SK-N-SH (cell line): ENCODE measurements around the gene NT5C1A. TPM values are rescaled to one million over a fixed set of nuclear protein-coding genes. Genes with fewer than 3 reads are reported as not detected.

Experiments used
- CTCF ChIA-PET: fragments of 300-600, 350-600 bp; formaldehyde crosslinking; extraction: SDS; loops from one replicate; lab custom pipeline; 2021; lab: Yijun Ruan, JAX
- POLR2A ChIA-PET: fragments of 350-600 bp; sonication (Branson Sonifier 250); formaldehyde crosslinking; extraction: SDS; loops from one replicate; lab custom pipeline; 2020; ENCODE audit warnings: antibody characterized with exemption, inconsistent platforms; lab: Yijun Ruan, JAX
- DNase-seq: peaks from one replicate; pipeline ENCODE4 v3.0.0; 2012
- H2AFZ ChIP-seq: fragments of 200-600 bp; sonication (generic); 2 replicates; pipeline ENCODE4 v1.8.1; 2016; ENCODE audit warnings: antibody characterized with exemption, mild to moderate bottlenecking, low read depth
- H3F3A ChIP-seq: fragments of 200-600 bp; sonication (generic); replicated peaks from 2 replicates; pipeline ENCODE3; 2016; ENCODE audit warnings: antibody characterized with exemption, mild to moderate bottlenecking; ENCODE audit not compliant: insufficient read depth
- H3K27ac ChIP-seq, 2 experiments: fragments of 200-500 bp in 1 of 2; fragments of 200-600 bp in 1 of 2; sonication (Bioruptor generic) in 1 of 2; sonication (generic), shearing (Covaris generic) in 1 of 2; 2 replicates each; pipeline versions ENCODE4 v1.5.1 to v1.6.1; 2014 to 2016; ENCODE audit warnings: low read depth in 2 of 2, inconsistent platforms in 1 of 2, low read length in 1 of 2, mild to moderate bottlenecking in 1 of 2, mixed read lengths in 1 of 2
- H3K27me3 ChIP-seq: fragments of 200-600 bp; sonication (generic), shearing (Covaris generic); 2 replicates; pipeline ENCODE4 v1.6.1; 2016; ENCODE audit warnings: mixed run types; ENCODE audit not compliant: insufficient read depth
- H3K36me3 ChIP-seq, 2 experiments: fragments of 200-500 bp in 1 of 2; fragments of 200-600 bp in 1 of 2; sonication (Bioruptor generic) in 1 of 2; sonication (generic) in 1 of 2; replicated peaks in 1 of 2; 2 replicates each; pipeline versions ENCODE3 to v1.5.1; 2014 to 2016; ENCODE audit warnings: low read length in 1 of 2, mild to moderate bottlenecking in 1 of 2; ENCODE audit not compliant: insufficient read depth in 2 of 2, control insufficient read depth in 1 of 2
- H3K4me1 ChIP-seq, 2 experiments: fragments of 200-500 bp in 1 of 2; fragments of 200-600 bp in 1 of 2; sonication (Bioruptor generic) in 1 of 2; sonication (generic), shearing (Covaris generic) in 1 of 2; 2 replicates each; pipeline versions ENCODE4 v1.5.1 to v1.6.1; 2014 to 2016; ENCODE audit warnings: low read depth in 1 of 2, low read length in 1 of 2, mixed run types in 1 of 2; ENCODE audit not compliant: insufficient read depth in 2 of 2, control insufficient read depth in 1 of 2
- H3K4me2 ChIP-seq: fragments of 200-600 bp; sonication (generic), shearing (Covaris generic); 2 replicates; pipeline ENCODE4 v1.6.1; 2017; ENCODE audit warnings: mixed run types
- H3K4me3 ChIP-seq, 2 experiments: fragments of 200-500 bp in 1 of 2; fragments of 200-600 bp in 1 of 2; sonication (Bioruptor generic) in 1 of 2; sonication (generic), shearing (Covaris generic) in 1 of 2; 2 replicates each; pipeline versions ENCODE4 v1.5.1 to v1.8.1; 2014 to 2016; ENCODE audit warnings: low read depth in 2 of 2, inconsistent platforms in 1 of 2, low read length in 1 of 2, mild to moderate bottlenecking in 1 of 2, mixed read lengths in 1 of 2, moderate library complexity in 1 of 2
- H3K79me2 ChIP-seq: fragments of 200-600 bp; sonication (generic); 2 replicates; pipeline ENCODE4 v1.8.1; 2017; ENCODE audit warnings: mild to moderate bottlenecking; ENCODE audit not compliant: insufficient read depth
- H3K9ac ChIP-seq: fragments of 200-600 bp; sonication (generic); 2 replicates; pipeline ENCODE4 v1.6.1; 2017; ENCODE audit warnings: mixed run types
- H3K9me2 ChIP-seq: fragments of 200-600 bp; sonication (generic); 2 replicates; pipeline ENCODE4 v1.6.1; 2017; ENCODE audit warnings: mixed run types
- H3K9me3 ChIP-seq: fragments of 200-600 bp; sonication (generic); 2 replicates; pipeline ENCODE4 v1.6.1; 2017; ENCODE audit warnings: mixed run types, mild to moderate bottlenecking, moderate library complexity
- H4K20me1 ChIP-seq: fragments of 200-600 bp; sonication (generic); 2 replicates; pipeline ENCODE4 v1.6.1; 2017; ENCODE audit warnings: mild to moderate bottlenecking, mixed run types; ENCODE audit not compliant: insufficient read depth
- EP300 ChIP-seq, 2 experiments: IDR thresholded peaks; 2 replicates each; pipeline versions ENCODE4 v1.4.0 to v1.6.1; 2012; ENCODE audit warnings: borderline replicate concordance in 1 of 2, low read depth in 1 of 2, low read length in 1 of 2
- EZH2phosphoT487 ChIP-seq: fragments of 200-600 bp; sonication (generic); IDR thresholded peaks from 2 replicates; pipeline ENCODE4 v1.6.1; 2017; ENCODE audit warnings: low read depth, mixed run types, mild to moderate bottlenecking, antibody characterized with exemption, moderate library complexity, borderline replicate concordance
- GATA2 ChIP-seq: sonication (generic); formaldehyde crosslinking; IDR thresholded peaks from 2 replicates; pipeline ENCODE4 v1.5.0; 2020; ENCODE audit warnings: mild to moderate bottlenecking, missing genetic modification reagents
- JUND ChIP-seq: IDR thresholded peaks from 2 replicates; pipeline ENCODE4 v1.4.0; 2012
- MEF2A ChIP-seq: IDR thresholded peaks from 2 replicates; pipeline ENCODE4 v1.4.0; 2012; ENCODE audit warnings: low read depth, borderline replicate concordance
- NFIC ChIP-seq: IDR thresholded peaks from 2 replicates; pipeline ENCODE4 v1.4.0; 2012; ENCODE audit warnings: borderline replicate concordance
- POLR2AphosphoS5 ChIP-seq: IDR thresholded peaks from 2 replicates; pipeline ENCODE4 v1.6.1; 2012; ENCODE audit warnings: low read depth, low read length
- RAD21 ChIP-seq: IDR thresholded peaks from 2 replicates; pipeline ENCODE4 v1.6.1; 2012; ENCODE audit warnings: mild to moderate bottlenecking, low read length
- RFX5 ChIP-seq: IDR thresholded peaks from 2 replicates; pipeline ENCODE4 v1.6.1; 2012; ENCODE audit warnings: mild to moderate bottlenecking, improper control_type of control experiment, low read length
- SMC3 ChIP-seq: IDR thresholded peaks from 2 replicates; pipeline ENCODE4 v1.6.1; 2012; ENCODE audit warnings: low read depth, low read length, improper control_type of control experiment
- WGBS: methylation state at CpG from one replicate; pipeline ENCODE4 v1.1.6; 2017; ENCODE audit warnings: low lambda C conversion rate; 5-methylcytosine and 5-hydroxymethylcytosine counted together
- polyA plus RNA-seq, 3 experiments: library from polyadenylated mRNA; depleted of rRNA; stranded (reverse); fragments of >200 nt; gene quantifications; 2 replicates each; pipeline ENCODE4 v1.2.3, GENCODE V29; 2012
- TF ChIP-seq, protein P1 (sequence below): fragments of 150-350 bp; IDR thresholded peaks from 2 replicates; pipeline ENCODE4 v1.6.1; 2016; ENCODE audit warnings: mild to moderate bottlenecking, low read depth, low read length
- TF ChIP-seq, protein P2 (sequence below): IDR thresholded peaks from 2 replicates; pipeline ENCODE4 v1.4.0; 2012; ENCODE audit warnings: low read depth, borderline replicate concordance

The NT5C1A gene
- polyA plus RNA-seq, 1 of the 3 experiments (the other 2 are of a cell fraction), result 0.12 TPM

DNA sequence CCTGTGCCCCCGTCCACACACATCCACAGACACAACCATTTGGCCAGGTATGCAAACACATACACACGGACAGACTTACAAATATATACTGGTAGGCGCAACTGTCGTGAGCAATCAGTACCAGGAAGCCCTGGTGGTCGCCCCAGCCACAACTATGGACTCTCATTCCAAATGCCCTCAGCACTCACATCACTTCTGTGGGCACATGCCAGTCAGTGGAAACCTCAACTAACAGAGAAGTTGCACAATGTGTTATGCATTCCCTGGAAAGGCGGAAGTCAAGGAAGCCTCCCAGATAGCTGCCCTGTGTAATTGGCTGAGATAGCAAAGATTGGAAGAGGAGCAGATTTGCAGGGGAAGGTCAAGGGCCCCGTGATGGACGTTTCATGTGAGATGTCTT, 31.0 kb downstream of the NT5C1A start:
- Histone ChIP-seq H3K36me3 (no peaks in the 10 kb centered on the region), H3K4me1 (peaks cover 4 to 28% of the 10 kb centered on the region in 2 experiments; a peak in 3 of 4 replicates), H3K79me2 (no peaks in the 10 kb centered on the region), H3K9ac (no peak overlapping the region), H3K4me2 (no peak overlapping the region), H3K27ac (no peak overlapping the region), H3F3A (peaks cover 8% of the 10 kb centered on the region), H2AFZ (no peak overlapping the region), H3K27me3 (no peaks in the 10 kb centered on the region), H4K20me1 (no peaks in the 10 kb centered on the region), H3K4me3 (no peak overlapping the region), H3K9me3 (no peaks in the 10 kb centered on the region), H3K9me2 (no peaks in the 10 kb centered on the region)
- CTCF ChIA-PET, result interaction anchor here (0.6 to 3.8 kb wide), 4 partner anchors 13 to 63 kb away, joined by 3 to 18 read pairs (median 8); no protein-coding TSS in a partner anchor
- 89% methylated on average over 8 of the region's 8 CpGs for WGBS
- DNase-seq, result no peak
- TF ChIP-seq SMC3, result no peak
- no peak for TF ChIP-seq POLR2AphosphoS5
- TF ChIP-seq, protein P1, sequence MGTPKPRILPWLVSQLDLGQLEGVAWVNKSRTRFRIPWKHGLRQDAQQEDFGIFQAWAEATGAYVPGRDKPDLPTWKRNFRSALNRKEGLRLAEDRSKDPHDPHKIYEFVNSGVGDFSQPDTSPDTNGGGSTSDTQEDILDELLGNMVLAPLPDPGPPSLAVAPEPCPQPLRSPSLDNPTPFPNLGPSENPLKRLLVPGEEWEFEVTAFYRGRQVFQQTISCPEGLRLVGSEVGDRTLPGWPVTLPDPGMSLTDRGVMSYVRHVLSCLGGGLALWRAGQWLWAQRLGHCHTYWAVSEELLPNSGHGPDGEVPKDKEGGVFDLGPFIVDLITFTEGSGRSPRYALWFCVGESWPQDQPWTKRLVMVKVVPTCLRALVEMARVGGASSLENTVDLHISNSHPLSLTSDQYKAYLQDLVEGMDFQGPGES, result no peak
- POLR2A ChIA-PET, result no interaction called here

DNA sequence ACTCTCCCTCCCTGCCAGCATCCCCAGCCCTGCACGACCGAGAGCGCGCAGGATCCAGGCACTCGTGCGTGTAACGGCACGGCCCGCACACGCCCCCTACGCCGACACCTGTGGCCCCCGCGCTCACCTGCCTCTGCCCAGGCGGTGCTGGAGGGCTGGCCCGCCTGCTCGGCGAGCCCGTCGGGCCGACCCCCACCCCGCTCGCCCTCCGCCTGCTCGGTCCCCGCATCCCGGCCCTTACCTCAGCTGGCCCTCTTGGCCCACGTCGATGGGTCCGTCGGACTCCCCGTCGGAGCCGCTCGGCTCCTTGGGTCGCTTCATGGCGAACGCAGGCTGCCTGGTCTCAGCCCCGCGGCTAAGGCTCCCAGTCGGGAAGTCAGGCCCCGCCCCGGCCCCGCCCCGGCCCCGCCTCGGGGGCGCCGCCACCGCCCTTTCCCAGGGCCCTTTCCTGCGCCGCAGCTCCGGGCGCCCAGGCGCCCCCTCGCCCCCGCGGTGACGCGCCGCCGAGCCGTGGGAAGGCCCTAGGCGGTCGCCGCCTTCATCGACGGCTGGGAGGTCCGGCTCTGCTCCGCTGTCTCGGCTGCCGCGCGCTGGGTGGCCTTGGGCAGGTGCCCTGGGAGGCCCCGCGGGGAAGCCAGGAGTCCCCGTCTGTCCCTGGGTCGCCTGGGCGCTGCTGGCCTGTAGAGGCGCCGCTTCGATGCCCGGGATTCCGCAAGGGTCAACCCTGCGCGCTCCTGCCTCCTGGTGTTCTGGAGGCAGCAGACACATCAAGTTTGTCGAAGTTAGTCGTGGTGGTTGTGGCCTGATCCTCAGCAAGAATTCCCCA, 32.4 kb downstream of the NT5C1A start, which contains the start of gene HEYL:
Gene HEYL, minus strand, starts transcription at position 339 of the 826 bp plus-strand sequence. Its CDS starts 18 bp downstream, at position 321.
- 87% methylated on average over 60 of the region's 88 CpGs for WGBS
- no peak within 1 kb of the TSS; a peak in 1 of 4 replicates for H3K27ac ChIP-seq
- no peak within 1 kb of the TSS for H3K4me3 ChIP-seq

More for the DNA sequence above, 32.4 kb downstream of the NT5C1A start, which contains the start of gene HEYL:
- Histone ChIP-seq H3F3A (peaks cover 8% of the 10 kb centered on the region), H4K20me1 (no peaks in the 10 kb centered on the region), H3K9me3 (no peaks in the 10 kb centered on the region), H3K27me3 (no peaks in the 10 kb centered on the region), H3K9ac (no peak within 1 kb of the TSS), H3K36me3 (no peaks in the 10 kb centered on the region), H3K9me2 (no peaks in the 10 kb centered on the region), H3K79me2 (no peaks in the 10 kb centered on the region), H2AFZ (no peak within 1 kb of the TSS), H3K4me2 (no peak within 1 kb of the TSS), H3K4me1 (peaks cover 4 to 21% of the 10 kb centered on the region in 2 experiments; a peak in 3 of 4 replicates)
- ChIA-PET CTCF (interaction anchor here (0.6 to 3.8 kb wide), 3 partner anchors 14 to 33 kb away, joined by 3 to 18 read pairs (median 6); no protein-coding TSS in a partner anchor), POLR2A (no interaction called here)
- TF ChIP-seq JUND (no peak), EP300 (IDR thresholded peaks at IDR 0.05; ENCODE audit: borderline replicate concordance in 1 of 2, low read depth in 1 of 2, low read length in 1 of 2) (no peak), MEF2A (no peak), EZH2phosphoT487 (no peak), RAD21 (no peak), RFX5 (no peak), NFIC (no peak), GATA2 (CRISPR knock-in tag) (no peak)
- TF ChIP-seq, protein P2, sequence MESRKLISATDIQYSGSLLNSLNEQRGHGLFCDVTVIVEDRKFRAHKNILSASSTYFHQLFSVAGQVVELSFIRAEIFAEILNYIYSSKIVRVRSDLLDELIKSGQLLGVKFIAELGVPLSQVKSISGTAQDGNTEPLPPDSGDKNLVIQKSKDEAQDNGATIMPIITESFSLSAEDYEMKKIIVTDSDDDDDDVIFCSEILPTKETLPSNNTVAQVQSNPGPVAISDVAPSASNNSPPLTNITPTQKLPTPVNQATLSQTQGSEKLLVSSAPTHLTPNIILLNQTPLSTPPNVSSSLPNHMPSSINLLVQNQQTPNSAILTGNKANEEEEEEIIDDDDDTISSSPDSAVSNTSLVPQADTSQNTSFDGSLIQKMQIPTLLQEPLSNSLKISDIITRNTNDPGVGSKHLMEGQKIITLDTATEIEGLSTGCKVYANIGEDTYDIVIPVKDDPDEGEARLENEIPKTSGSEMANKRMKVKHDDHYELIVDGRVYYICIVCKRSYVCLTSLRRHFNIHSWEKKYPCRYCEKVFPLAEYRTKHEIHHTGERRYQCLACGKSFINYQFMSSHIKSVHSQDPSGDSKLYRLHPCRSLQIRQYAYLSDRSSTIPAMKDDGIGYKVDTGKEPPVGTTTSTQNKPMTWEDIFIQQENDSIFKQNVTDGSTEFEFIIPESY, result no peak
- DNase-seq, result no peak
